ENCODE results near the gene TNFAIP8L3. TPM values are rescaled to one million over a fixed set of nuclear protein-coding genes. Genes with fewer than 3 reads are reported as not detected.

The TNFAIP8L3 gene
- 74.1 and 83.4 TPM in 2 replicates for total RNA-seq

DNA sequence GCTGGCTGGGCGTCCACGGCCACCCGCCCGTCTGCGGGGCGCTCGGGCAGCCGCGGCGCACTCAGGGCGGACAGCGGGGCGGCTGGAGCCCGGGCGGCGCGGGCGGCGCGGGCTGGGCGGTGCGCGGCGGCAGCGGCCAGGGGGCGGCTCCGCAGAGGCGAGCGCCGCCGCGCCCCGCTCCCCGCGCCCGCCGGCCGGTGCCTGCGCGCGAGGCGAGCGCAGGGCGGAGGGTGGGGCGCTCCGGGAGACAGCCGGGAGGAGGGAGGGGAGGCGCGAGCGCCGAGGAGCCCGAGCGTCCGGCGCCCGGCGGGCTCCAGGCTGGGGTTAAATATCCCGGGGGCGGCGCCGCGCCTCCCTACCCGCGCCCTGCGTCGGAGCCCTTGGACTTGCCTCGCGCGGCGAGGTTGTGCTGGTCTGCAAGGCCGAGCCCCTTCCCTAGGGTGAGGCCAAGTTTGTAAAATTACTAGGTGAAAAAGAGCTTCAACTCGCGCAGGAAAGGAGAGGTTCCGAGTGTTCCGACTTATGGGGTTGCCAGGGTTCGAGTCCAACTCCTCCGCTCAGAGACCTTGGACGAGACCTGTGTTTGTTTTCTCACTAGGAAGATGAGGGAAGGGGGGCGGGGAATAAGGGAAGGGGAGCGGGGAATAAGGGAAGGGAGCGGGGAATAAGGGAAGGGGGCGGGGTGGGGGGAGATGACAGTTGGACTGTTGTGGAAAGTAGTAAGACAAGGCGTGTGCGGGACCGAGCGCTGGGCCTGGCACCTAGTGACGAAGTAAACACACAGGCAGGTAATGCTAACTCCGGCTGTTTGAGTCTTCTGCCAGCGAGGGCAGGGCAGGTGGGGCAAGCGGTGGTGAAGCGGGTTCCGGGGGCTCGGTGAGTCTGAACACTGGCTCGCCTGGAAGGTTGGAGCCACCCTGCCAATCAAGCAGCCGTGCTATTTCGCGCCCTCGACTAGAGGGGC, at the start of gene TNFAIP8L3:
TNFAIP8L3 (minus strand) TSS at position 301 of the 964 bp plus-strand sequence. CDS start 311 bp downstream, outside the sequence.

Other genes with a start within 250 kb of the TNFAIP8L3 start
- gene AP4E1, start 186.2 kb downstream of the TNFAIP8L3 start, total RNA-seq: 10.1 and 11.0 TPM in 2 replicates
- not detected in 2 replicates for gene CYP19A1, start 243.7 kb upstream of the TNFAIP8L3 start, total RNA-seq
- not detected in 2 replicates for gene GLDN, start 246.7 kb upstream of the TNFAIP8L3 start, total RNA-seq